NOMO-1 treated with dmso at 0.1 percent for 144 hours (cell line): ENCODE results near the gene GPBP1.
"Not testable (repeated sequence)": the region's sequence is repeated elsewhere in the genome, so short reads cannot be mapped to it uniquely, and the experiment has no call there.

Source experiments
- DNase-seq: peaks from one replicate; lab custom pipeline; 2025; ENCODE audit not compliant: unreplicated experiment; lab: John Stamatoyannopoulos, UW

The GPBP1 gene

DNA sequence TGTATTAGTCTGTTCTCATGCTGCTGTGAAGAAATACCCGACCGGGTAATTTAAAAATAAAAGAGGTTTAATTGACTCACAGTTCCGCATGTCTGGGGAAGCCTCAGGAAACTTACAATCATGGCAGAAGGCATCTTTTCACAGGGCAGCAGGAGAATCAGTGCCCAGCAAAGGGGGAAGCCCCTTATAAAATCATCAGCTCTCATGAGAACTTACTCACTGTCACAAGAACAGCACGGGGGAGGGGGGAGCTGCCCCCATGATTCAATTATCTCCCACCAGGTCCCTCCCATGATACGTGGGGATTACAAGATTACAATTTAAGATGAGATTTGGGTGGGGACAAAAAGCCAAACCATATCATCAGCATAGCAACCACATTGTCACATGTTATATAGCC is 102.5 kb downstream of the GPBP1 start:
- DNase-seq, result no peak

DNA sequence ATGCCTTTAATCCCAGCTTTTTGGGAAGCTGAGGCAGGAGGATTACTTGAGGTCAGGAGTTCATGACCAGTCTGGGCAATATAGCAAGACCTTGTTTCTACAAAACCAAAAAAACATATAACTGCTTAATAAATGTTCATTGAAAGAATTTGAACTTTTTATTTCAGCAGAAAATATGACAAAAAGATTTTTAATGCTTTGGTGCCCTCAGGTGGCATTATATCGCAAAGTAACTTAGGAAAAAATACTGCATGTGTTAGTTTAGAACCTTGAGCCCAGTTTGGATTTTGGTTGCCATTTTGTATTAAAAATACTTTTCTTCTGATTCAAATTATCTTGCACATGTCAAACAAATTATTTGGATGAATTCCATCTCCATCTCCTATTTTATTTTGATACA is 103.2 kb downstream of the GPBP1 start:
- no peak for DNase-seq

DNA sequence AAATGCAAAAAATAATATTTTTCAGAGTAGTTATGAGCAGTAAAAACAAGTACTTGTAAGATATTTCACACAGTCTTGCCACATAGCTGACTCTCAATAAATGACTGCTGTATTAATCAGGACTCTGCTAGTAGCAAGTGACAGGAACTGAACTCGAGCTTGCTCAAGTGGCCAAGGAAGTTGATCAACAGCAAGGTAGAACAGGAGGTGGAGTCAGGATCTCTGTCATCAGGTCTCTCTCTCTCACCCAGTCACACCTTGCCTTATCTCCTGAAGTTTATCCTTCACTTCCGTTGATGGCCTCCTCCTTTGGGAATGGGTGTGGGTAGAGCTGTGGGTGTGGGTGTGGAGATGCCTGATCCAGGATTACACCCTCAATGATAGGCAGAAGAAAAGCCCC is 107.0 kb downstream of the GPBP1 start:
- DNase-seq, result no peak

DNA sequence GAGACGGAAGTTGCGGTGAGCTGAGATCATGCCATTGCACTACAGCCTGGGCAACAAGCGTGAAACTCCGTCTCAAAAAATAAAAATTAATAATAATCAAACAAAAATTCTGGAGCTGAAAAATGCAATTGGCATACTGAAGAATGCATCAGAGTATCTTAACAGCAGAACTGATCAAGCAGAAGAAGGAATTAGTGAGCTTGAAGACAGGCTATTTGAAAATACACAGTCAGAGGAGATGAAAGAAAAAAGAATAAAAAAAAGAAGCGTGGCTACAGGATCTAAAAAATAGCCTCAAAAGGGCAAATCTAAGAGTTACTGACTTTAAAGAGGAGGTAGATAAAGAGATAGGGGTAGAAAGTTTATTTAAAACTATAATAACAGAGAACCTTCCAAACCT is 111.2 kb downstream of the GPBP1 start:
- DNase-seq, result not testable (repeated sequence)

DNA sequence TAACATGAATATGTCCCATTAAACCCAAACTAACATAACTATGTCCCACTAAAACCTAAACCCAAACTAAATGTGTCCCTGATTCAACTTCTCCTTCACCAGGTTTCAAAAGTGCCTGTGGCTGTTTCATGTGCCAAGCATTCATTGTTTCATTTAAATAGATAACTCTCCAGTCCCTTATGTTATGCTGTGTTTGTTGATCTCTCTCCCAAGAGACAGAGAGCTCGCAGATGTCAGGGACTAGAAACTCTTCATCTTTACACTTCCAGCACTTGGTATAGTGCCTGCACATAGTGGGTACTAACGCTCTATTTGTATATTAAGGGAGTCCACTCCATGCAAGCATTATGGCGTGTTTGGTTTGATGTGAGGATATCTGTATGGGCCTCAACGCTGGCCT is 118.0 kb downstream of the GPBP1 start:
- DNase-seq, result no peak

DNA sequence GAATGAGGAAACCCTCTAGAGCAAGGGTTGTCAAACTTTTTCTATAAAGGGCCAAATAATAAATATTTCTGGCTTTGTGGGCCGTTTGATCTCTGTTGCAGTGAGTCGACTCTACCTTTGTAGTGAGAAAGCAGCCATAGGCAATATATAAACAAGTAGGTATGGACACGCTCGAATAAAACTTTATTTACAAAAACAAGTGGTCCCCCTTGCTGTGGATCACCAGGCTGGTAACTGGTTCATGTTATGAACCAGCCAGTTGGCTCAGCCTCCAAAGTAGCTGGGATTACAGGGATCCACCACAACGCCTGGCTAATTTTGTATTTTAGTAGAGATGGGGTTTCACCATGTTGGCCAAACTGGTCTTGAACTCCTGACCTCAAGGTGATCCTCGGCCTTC is 118.5 kb downstream of the GPBP1 start:
- no peak for DNase-seq

DNA sequence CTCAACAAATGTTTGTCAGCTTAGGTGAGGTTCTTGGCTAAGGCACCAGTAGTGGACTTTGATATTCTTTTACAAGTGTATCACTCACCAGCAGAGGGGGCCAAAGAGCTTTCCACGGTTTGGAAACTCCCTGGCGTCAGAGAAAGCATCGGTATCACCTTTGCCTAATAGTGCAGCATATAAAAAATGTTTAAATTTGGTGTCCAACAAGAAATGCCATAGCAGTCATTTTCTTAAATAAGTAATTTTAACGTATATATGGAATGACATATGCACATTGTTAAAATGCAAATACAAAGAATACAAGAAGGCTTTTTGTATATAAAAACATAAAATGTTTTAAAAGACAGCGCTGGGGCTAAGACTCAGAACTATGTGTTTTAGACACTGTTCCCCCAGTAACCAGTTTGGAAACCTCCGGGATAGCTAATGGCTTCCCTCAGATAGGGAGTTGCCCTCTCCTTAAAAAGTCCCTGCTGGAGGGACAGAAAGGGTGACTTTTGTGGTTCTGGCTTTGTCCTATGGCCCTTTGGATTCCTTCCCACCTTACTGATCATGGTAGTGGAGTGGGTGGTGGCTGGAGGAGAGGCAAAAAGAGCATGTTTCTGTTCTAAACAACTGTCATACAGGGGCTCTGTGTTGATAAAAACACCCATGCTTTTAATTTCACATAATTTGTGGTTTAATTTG is 124.6 kb downstream of the GPBP1 start:
- peak; percentile 33 for DNase-seq

DNA sequence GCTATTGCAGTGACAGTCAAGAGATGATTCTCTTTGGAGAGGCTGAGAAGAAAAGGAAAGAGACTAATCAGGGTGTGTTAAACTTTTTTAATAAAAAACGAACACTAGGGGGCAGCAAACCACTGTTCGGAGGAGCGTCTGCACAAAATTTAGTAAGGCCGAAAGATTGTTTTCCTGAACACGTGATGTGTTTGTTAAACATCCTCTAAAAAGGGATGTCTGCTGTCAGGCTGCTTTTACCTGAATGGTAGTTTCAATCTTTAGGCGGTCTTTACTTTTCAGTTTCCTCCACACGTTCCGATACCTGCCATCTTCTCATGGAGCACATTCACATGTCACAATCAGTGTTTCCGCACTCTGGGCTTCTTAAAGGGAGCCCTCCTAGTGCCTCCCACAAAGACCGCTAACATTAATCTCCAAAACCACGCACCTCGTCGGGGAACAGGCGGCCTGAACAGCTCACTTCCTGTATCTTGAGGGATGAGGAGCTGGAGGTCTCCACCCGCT is 125.2 kb downstream of the GPBP1 start:
- peak; percentile 37 for DNase-seq

DNA sequence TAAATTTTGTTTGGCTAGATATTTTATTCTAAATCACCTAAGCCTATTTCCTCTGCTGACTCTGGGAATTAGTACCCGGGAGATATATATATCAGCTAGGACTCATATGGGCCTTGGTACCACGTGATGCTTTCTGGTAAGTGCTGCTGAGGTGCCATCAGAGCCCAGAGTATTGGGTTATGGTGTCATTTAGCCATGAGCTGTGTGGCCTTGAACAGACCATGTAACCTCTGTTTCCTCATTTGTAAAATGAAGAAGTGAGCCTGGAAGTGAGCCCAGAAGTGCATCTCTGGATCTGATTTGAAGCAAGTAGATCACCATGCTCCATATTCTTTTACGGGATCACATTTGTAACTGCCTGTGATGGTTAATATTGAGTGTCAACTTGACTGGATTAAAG is 126.1 kb downstream of the GPBP1 start:
- peak; percentile 6 for DNase-seq

DNA sequence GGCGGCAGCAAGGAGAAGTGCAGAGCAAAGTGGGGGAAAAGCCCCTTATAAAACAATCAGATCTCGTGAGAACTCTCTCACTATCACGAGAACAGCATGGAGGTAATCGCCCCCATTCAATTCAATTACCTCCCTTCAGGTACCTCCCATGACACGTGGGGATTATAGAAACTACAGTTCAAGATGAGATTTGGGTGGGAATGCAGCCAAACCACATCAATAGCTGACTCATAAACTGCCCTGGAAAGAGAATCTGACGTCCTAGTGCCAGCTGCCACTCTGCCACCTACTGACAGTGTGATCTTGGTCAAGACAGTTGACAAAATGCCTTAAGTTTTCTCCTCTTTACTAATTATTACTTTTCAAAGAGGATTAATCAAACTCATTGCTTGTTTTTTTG is 128.3 kb downstream of the GPBP1 start:
- no peak for DNase-seq

DNA sequence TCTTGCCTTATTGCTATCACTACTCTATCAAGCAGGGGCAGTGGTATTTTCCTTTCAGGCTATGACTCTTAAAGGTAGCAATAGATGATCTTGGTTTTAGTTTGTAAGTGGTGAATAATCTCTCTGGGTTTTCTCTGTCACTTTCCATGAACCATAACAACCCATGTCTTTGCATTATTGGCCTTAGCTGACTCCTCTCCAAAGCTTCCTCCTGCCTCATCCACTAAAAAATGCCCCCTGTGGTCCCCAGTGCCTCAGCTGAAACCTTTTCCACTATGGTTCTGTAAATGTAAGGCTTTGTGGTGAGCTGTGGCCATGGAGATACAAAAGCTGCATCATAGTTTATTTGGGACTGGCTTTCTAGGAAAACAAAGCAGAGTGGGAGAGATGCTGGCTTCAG is 128.8 kb downstream of the GPBP1 start:
- DNase-seq, result no peak

DNA sequence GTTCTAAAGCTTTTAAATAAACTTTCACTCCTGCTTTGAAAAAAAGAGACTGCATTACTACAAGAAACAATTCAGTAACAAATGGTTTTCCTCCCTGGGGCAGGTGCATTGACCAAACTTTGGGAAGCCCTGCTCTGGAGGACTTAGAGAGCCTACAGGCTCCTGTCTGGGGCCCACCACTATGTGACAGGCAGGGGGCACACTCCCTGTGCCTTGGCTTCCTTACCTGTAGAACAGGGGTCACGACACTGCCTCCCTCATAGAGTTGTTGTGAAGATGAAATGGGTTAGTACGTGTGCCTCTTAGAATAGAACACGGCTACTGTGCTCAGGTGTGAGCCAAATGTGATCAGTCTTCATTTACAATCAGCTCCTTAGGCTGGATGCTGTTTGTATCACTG is 130.1 kb downstream of the GPBP1 start:
- no peak for DNase-seq

DNA sequence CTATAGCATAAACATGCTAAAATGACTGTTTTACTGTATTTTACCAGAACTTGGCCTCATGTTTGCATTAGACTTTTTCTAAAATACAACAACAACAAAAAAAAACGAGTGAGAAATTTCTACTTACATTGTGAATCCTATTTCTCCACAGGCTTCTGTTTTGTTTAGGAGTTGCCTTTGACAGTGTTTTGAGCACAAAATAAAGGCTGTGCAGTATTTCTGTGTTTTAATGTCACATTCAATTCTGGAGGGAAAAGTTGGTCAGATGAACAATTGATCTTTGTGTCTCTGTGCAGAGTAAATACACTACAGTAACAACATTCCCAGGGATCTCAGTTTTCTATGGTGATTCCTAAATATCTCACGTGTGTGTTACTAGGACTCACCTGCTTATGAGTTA is 131.1 kb downstream of the GPBP1 start:
- no peak for DNase-seq

DNA sequence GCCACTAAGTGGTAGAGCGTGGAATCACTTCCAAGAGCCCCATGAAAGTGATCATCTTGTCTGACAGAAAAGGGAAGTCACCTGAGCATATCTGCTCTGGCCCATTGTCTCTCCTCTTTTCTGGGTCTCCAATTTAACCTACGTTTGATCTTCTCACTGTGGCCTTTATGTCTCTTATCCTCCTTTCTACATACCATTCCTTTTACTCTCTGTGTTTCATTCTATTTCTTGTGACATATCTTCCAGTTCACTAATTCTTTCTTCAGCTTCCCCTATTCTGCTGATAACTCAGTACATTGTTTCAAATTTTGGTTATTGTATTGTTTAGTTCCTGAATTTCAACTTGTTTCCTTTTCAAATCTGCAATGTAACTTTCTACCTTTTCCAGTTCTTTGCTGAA is 132.5 kb downstream of the GPBP1 start:
- DNase-seq, result no peak

DNA sequence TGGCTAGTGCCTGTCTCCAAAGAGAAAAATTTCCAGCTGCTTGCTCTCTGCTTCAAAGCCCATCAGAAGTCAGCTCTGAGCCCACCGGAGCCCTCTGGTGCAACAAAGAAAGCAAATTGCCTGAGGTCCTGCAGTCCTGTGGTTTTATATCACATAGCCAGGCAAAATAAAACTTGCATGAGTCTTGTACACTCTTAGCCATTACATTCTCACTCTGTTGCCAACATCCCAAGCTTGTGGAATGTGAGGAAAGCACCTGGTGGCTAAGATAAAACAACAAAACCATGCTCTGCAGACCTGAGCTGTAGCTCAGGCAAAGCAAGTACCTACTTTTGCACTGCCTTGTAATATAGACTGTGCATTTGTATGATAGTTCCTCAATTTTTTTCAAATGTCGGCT is 133.7 kb downstream of the GPBP1 start:
- DNase-seq, result no peak

DNA sequence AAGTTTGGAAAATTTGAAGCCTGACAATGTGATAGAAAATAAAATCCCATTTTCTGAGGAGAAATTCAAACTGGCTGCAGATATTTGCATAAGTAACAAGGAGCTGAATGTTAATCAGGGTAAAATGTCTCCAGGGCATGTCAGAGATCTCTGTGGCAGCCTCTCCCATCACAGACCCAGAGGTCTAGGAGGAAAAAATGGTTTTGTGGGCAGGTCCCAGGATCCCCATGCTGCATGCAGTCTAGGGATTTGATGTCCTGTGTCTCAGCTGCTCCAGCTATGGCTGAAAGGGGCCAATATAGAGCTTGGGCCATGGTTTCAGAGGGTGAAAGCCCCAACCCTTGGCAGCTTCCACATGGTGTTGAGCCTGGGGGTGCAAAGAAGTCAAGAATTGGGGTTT is 135.2 kb downstream of the GPBP1 start:
- not testable (repeated sequence) for DNase-seq

DNA sequence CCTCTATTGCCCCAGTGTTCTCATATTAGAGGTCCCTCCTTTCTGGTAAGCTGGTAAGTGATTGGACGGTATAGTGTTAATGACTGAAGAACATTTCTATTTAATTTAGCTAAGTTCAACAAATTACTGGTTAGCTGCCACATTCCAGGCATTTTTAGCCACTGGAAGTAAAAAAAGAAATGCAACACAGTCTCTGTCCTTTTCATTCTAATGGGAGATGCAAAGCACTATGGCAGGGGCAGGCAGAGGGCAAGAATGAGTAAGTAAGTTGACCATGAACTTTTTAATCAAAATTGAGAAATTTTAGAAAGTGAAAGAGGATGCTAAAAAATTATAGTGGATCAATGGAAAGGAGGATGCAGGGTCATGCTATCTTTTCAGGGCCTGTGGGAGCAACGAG is 137.4 kb downstream of the GPBP1 start:
- no peak for DNase-seq

DNA sequence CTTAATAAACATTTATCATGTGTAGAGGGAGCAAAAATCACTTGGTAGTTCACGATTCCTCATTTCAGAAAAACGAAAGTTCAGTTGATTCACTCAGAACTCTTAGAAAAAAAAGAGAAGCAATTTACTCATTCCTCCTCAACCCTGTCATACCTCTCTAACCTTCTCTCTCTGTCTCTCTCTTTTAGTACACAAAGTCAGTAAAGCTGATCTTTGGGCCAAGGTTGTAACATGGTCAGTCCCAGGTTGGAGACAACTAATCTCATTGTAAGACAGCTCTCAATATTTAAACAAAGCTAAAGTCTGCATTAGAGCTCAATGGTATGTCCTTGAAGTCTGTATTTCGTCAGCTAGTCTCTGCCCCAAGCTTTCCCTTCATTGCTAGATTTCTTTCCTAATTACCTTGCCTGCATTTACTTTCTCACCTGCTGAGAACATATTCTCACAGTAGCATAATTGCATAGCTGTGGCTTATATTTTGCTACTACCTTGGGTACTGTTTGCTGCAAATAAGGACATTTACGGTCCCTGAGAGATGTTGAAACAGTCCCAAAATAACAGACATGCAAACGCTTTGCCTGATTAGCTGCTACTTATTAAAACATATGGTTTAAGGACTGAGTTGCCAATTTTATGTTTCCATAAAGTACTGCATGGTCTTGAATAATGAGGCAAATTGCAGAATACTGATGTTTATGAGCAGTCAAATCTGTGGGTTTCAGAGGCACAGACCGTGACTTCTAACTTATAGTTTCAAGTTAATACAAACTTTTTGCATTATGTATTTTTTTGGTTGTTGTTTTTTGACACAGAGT is 138.3 kb downstream of the GPBP1 start:
- DNase-seq, result no peak

DNA sequence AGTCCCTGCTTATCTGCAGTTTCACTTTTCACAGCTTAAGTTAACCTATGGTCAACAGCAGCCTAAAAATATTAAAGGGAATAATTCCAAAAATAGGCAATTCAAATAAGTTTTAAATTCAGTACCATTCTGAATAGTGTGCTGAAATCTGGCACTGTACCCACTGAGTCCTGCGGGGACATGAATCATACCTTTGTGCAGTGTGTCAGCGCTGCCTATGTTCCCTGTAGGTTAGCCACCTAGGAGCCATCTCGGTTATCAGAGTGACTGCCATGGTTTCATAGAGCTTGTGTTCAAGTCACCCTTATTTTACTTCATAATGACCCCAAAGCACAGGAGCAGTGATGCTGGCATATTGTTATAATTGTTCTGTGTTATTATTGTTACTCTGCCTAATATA is 139.9 kb downstream of the GPBP1 start:
- DNase-seq, result no peak
